Hematopoietic multipotent progenitor cell treated with erythropoietin and hydrocortisone succinate and interleukin-3 and kit ligand, for 17 days (in vitro differentiated cells): Measurements from ENCODE around the gene AQP5.

Source experiments
- DNase-seq: peaks from one replicate; pipeline ENCODE4 v3.0.0-alpha.2; 2015; ENCODE audit warnings: low spot score

AQP5 gene

GRCh38 chr12:49932533-49933130 lies 29.0 kb upstream of the AQP5 start:
- DNase-seq: no peak

- DNase-seq: no peak
Measured at GRCh38 chr12:49933796-49934195, 27.9 kb upstream of the AQP5 start.

DNA sequence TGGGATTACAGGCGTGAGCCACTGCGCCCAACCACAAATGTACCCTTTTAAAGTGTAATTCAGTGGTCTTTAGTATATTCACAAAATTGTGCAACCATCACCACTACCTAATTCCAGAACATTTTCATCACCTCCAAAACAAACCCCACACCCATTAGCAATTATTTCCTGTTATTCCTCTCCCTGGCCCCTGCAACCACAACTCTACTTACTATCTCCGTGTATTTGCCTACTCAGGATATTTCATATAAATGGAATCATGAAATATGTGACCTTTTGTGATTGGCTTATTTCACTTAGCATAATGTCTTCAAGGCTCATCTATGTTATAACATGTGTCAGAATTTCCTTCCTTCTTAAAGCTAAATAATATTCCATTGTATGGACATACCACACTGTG lies 27.2 kb upstream of the AQP5 start:
- DNase-seq: no peak

GRCh38 chr12:49936925-49937324 lies 24.7 kb upstream of the AQP5 start:
- no peak for DNase-seq

DNA sequence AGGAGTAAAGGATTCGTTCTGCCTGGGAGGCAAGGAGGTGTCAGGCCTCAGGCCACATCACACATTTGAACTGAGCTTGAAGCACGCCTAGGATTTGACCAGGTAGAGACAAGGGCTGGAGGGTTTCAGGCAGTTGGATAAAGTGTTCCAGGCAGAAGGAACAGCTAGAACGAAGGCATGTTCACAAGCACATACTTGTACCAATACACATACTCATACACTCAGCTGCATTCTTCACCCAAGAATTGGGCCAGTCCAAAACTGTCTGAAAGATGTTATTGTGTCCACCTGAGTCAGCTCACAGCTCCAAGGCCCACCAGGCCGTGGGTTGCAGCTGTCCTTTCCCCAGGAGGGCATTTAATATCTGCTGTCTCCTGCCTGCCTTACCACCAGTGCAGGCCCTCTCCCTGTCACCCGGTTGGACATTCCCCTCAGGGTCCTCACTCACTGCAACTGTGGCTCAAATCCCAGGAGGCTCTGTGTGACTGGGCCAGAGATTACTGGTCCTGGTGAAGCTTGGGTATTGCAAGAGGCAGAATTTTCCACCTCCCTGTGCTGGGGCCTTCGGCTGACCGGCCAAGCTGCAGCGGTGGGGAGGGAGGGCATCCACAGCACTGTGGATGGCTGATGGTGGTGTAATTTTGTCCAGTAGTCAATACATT lies 23.9 kb upstream of the AQP5 start:
- DNase-seq: no peak

DNA sequence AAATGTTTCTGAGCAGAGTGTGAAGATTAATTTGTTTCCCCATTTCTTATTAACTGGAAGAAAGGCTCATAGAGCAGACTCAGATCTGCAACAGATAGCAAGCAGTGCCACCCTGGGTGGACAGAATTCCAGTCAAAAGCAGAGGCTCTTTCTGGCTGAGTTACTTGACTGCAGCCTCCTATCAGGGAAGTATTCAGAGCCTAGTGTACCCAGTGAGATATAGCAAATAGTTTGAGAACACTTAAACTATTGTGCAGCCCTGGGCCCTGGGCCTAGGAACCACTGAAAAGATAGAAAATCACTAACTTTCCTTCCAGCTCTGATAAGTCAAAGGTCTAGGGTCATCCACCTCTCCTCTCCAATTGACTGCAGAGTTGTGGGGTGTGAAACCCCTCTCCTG lies 22.4 kb upstream of the AQP5 start:
- no peak for DNase-seq

DNA sequence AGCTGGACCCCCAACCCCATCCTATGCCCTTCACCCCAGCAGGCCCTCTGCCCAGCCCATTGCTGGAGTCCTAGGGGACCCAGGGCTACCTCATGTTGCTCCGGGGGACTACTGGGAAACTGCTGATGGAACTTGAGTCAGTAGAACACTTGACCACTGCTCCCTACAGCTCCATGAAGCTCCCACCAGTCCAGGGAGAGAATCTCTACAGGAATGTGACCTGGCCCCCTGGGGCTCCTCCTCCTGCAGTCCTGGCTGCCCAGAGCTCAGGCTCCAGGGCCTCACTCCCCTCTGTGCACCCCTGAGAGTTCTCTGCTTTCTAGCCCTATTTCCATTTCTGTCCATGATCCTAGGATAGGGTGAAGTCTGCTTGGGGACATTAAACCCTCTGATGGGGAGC lies 22.0 kb upstream of the AQP5 start:
- no peak for DNase-seq

GRCh38 chr12:49941556-49942511 lies 19.8 kb upstream of the AQP5 start:
- DNase-seq: no peak

- DNase-seq: no peak
Measured at GRCh38 chr12:49942512-49942893, 19.2 kb upstream of the AQP5 start.

DNA sequence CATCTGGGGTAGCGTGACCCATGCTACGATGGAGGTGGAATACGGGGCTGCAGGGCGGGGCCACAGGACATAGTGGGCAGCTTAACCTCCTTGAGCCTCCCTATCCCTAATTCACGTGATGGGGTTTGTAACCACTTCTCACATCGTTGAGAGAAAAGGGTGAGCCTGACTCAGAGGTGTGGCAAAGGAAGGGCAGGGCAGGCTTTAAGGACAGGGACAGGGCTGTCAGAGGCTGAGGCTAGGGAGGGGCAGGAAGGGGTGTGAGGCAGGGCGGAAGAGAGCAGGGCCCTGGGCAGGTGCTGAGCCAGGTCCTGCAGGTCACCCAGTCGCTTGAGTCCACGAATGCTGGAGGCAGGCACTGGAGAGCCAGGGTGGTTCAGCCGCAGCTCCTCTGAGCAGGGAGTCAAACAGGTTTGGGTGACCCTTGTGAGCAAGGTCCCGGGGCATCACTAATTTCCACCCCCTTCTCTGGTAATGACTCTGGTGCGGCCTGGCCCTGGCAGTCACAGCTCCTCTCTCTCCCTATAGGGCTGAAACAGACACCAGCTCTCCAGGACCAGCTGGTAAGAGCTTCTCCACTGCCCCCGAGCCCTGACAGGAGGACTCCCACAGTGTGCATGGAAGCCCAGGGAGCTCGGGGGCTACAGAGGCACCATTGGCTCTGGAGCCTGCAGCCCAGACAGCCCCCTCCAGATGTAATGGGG lies 18.6 kb upstream of the AQP5 start:
- DNase-seq: no peak

- DNase-seq: no peak
Measured at GRCh38 chr12:49943625-49943960, 18.1 kb upstream of the AQP5 start.

- no peak for DNase-seq
Measured at GRCh38 chr12:49944046-49944445, 17.6 kb upstream of the AQP5 start.

DNA sequence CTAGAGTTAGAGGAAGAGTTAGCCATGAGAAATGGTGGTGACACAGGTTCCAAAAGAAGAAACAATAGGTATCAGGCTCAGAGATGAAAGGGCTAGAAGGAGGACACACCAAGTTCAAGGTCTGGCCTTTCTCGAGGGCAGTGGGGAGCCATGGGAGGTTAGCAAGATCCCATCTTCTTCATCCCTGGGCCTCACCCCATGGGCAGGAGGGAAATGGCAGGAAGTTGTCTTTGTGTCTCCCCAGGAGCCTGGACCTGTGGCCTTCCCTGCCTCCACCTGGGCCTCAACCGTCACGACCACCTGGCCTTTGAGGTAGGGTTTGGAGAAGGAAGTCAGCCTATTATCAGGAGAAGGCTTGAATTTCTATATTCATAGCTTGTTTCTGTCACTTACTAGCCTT lies 17.0 kb upstream of the AQP5 start:
- no peak for DNase-seq

DNA sequence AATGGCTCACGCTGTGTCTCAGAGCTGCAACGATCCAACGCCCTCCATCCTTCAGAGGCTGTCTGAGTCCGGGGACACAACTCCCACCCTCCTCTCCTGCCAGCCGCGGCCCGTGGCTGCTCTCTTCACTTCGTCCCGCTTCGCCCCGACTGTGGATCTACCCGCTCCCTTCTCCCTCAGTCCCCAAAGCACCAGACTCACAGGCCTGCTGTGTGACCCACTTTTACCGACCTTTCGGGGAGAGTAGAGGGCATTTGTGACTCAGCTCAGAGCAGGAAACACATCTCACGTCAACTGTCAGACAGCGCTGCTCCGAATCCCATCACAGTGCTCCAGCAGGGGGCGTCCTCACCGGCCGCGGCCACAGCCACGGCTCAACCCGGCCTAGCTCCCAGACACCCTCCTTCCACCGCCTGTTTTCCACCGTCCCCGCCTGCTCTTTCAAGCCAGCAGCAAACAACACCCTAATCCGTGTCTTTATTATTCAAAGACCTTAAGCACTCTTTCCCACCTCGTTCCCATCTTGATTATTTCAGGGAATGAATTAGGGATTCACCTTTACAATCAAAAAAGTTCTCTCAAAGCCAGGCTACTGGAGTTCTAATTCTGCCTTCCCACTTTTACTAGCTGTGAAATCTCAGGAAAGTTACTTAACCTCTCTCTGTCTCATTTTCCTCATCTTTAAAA lies 16.1 kb upstream of the AQP5 start:
- DNase-seq: peak; percentile 50

- DNase-seq: no peak
Measured at GRCh38 chr12:49946086-49946485, 15.6 kb upstream of the AQP5 start.

- no peak for DNase-seq
Measured at GRCh38 chr12:49946497-49946896, 15.2 kb upstream of the AQP5 start.

DNA sequence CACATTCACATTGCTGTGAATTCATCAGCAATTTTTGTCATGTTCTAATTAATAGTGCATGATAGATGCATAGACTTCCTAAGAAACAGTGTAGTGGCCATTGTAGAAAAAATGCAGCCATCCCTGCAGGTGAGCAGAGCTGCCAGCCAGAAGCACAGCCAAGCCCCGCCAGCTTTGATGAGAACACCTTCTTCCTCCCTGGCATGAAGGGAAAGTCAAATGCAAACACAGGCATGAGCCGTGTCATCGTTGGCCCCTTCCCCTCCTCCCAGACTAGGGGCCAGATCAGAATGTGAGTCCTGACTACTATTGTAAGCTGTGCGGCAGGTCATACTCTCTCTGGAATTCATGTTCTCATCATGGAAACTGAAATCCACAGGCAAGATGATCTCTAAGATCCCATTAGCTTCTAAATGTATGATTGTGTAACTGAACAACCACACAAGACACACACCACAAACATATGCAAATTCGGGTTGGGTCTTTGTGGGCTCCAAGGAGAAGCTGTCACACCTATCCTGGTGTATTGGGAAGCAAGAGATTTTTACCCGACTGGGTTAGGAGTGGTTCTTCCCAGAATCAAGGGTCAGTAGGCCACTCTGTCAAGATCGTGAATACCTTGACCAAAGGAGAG lies 14.0 kb upstream of the AQP5 start:
- no peak for DNase-seq

- no peak for DNase-seq
Measured at GRCh38 chr12:49948866-49949845, 12.5 kb upstream of the AQP5 start.

GRCh38 chr12:49949866-49950265 lies 11.8 kb upstream of the AQP5 start:
- no peak for DNase-seq
